Spinal cord (tissue), 10 donors: Measurements from ENCODE around the gene SPO11. TPM values are rescaled to one million over a fixed set of nuclear protein-coding genes. Genes with fewer than 3 reads are reported as not detected.
"Not testable (repeated sequence)": the region's sequence is repeated elsewhere in the genome, so short reads cannot be mapped to it uniquely, and the experiment has no call there.

ENCODE experiments used
- DNase-seq, 6 donors: peaks; one replicate each; pipeline versions ENCODE4 v3.0.0 to v3.0.0-alpha.2; 2013 to 2015; ENCODE audit warnings: low spot score in 6 of 6, low read depth in 4 of 6
- H3K27ac ChIP-seq: one replicate; pipeline ENCODE4 v1.5.1; 2013; ENCODE audit warnings: low read depth, low read length, control low read depth
- H3K27me3 ChIP-seq: one replicate; pipeline ENCODE4 v1.6.1; 2013; ENCODE audit warnings: low read length; ENCODE audit not compliant: control insufficient read depth, insufficient read depth
- H3K36me3 ChIP-seq: one replicate; pipeline ENCODE4 v1.6.1; 2013; ENCODE audit warnings: low read length; ENCODE audit not compliant: control insufficient read depth, insufficient read depth
- H3K4me1 ChIP-seq: one replicate; pipeline ENCODE4 v1.6.1; 2013; ENCODE audit warnings: low read length; ENCODE audit not compliant: control insufficient read depth, insufficient read depth
- H3K4me3 ChIP-seq: one replicate; pipeline ENCODE4 v1.5.1; 2013; ENCODE audit warnings: low read depth, low read length, control low read depth
- H3K9me3 ChIP-seq: one replicate; pipeline ENCODE4 v1.6.1; 2013; ENCODE audit warnings: low read length; ENCODE audit not compliant: control insufficient read depth, insufficient read depth
- WGBS: methylation state at CpG from one replicate; pipeline ENCODE4 v1.1.5; 2013; ENCODE audit warnings: missing lambda C conversion rate; ENCODE audit not compliant: insufficient coverage; 5-methylcytosine and 5-hydroxymethylcytosine counted together
- polyA plus RNA-seq, 2 donors: library from polyadenylated mRNA; unstranded; fragments of 120-200 nt; gene quantifications; one replicate each; pipeline ENCODE4 v1.2.1, GENCODE V29; 2013; ENCODE audit not compliant: insufficient read length in 2 of 2
- total RNA-seq, 2 donors: library from RNA; depleted of rRNA in 1 of 2; stranded (reverse); fragments of 120-200 nt in 1 of 2; fragments of >200 nt in 1 of 2; gene quantifications; one replicate each; pipeline versions ENCODE4 v1.2.3 to v1.2.4, GENCODE V29; 2013 to 2014
- donor health status: healthy.

SPO11 gene
- total and polyA plus RNA-seq, 4 donors: not detected

- Histone ChIP-seq H3K36me3 (no peaks in the 10 kb centered on the region), H3K9me3 (no peaks in the 10 kb centered on the region), H3K4me1 (peaks cover 7% of the 10 kb centered on the region), H3K27ac (no peak overlapping the region), H3K4me3 (no peak overlapping the region), H3K27me3 (no peaks in the 10 kb centered on the region)
- whole genome bisulfite sequencing: 71% methylated on average over 1 of the region's 6 CpGs
- DNase-seq: no peak
Observed at GRCh38 chr20:57327820-57328219, 1.8 kb upstream of the SPO11 start.

- DNase-seq: peak in 2 of 6 donors; percentile 48 to 53
- Histone ChIP-seq H3K9me3 (no peaks in the 10 kb centered on the region), H3K27ac (no peak overlapping the region), H3K4me3 (no peak overlapping the region), H3K4me1 (no peaks in the 10 kb centered on the region), H3K27me3 (no peaks in the 10 kb centered on the region), H3K36me3 (no peaks in the 10 kb centered on the region)
- 32% methylated on average over 4 of the region's 8 CpGs for WGBS
Observed at GRCh38 chr20:57330998-57331397, 1.4 kb downstream of the SPO11 start.

- Histone ChIP-seq H3K4me3 (no peak overlapping the region), H3K9me3 (no peaks in the 10 kb centered on the region), H3K36me3 (no peaks in the 10 kb centered on the region), H3K27me3 (no peaks in the 10 kb centered on the region), H3K27ac (no peak overlapping the region), H3K4me1 (no peaks in the 10 kb centered on the region)
- peak in 1 of 6 donors; percentile 50 for DNase-seq
- no CpG with 5 or more reads among the region's 1 CpG for WGBS
Observed at GRCh38 chr20:57332105-57333089, 2.8 kb downstream of the SPO11 start.

GRCh38 chr20:57335392-57335791 lies 5.8 kb downstream of the SPO11 start:
- H3K4me3 ChIP-seq: no peak overlapping the region
- H3K4me1 ChIP-seq: no peaks in the 10 kb centered on the region
- peak in 2 of 6 donors; percentile 58 to 62 for DNase-seq
- H3K9me3 ChIP-seq: no peaks in the 10 kb centered on the region
- H3K27ac ChIP-seq: no peak overlapping the region
- no peaks in the 10 kb centered on the region for H3K27me3 ChIP-seq
- no CpG with 5 or more reads among the region's 2 CpGs for WGBS
- H3K36me3 ChIP-seq: no peaks in the 10 kb centered on the region

- H3K4me1 ChIP-seq: no peaks in the 10 kb centered on the region
- H3K4me3 ChIP-seq: no peak overlapping the region
- DNase-seq: no peak
- no peaks in the 10 kb centered on the region for H3K36me3 ChIP-seq
- no CpG with 5 or more reads among the region's 2 CpGs for WGBS
- no peaks in the 10 kb centered on the region for H3K9me3 ChIP-seq
- H3K27me3 ChIP-seq: no peaks in the 10 kb centered on the region
- H3K27ac ChIP-seq: no peak overlapping the region
Observed at GRCh38 chr20:57341663-57342062, 12.1 kb downstream of the SPO11 start.

- no peak for DNase-seq
- H3K9me3 ChIP-seq: no peaks in the 10 kb centered on the region
- no peak overlapping the region for H3K4me3 ChIP-seq
- H3K4me1 ChIP-seq: no peaks in the 10 kb centered on the region
- H3K36me3 ChIP-seq: no peaks in the 10 kb centered on the region
- no peaks in the 10 kb centered on the region for H3K27me3 ChIP-seq
- WGBS: no CpG with 5 or more reads among the region's 2 CpGs
- no peak overlapping the region for H3K27ac ChIP-seq
Observed at GRCh38 chr20:57342829-57343228, 13.2 kb downstream of the SPO11 start.

- no peak overlapping the region for H3K27ac ChIP-seq
- WGBS: 0% methylated on average over 1 of the region's 4 CpGs
- H3K9me3 ChIP-seq: no peaks in the 10 kb centered on the region
- H3K4me1 ChIP-seq: peaks cover 3% of the 10 kb centered on the region
- no peaks in the 10 kb centered on the region for H3K27me3 ChIP-seq
- peak; percentile 50 to 94 (median 76) for DNase-seq
- H3K36me3 ChIP-seq: no peaks in the 10 kb centered on the region
- H3K4me3 ChIP-seq: no peak overlapping the region
Observed at GRCh38 chr20:57346477-57346876, 16.9 kb downstream of the SPO11 start.

- H3K27me3 ChIP-seq: no peaks in the 10 kb centered on the region
- no peaks in the 10 kb centered on the region for H3K9me3 ChIP-seq
- H3K4me3 ChIP-seq: no peak overlapping the region
- H3K27ac ChIP-seq: no peak overlapping the region
- no CpG with 5 or more reads among the region's 4 CpGs for WGBS
- peaks cover 12% of the 10 kb centered on the region for H3K4me1 ChIP-seq
- no peaks in the 10 kb centered on the region for H3K36me3 ChIP-seq
- no peak for DNase-seq
Observed at GRCh38 chr20:57347393-57347792, 17.8 kb downstream of the SPO11 start.

- not testable (repeated sequence) for H3K27me3 ChIP-seq, H3K9me3 ChIP-seq, H3K27ac ChIP-seq, H3K36me3 ChIP-seq, DNase-seq, H3K4me3 ChIP-seq
- H3K4me1 ChIP-seq: peaks cover 15% of the 10 kb centered on the region
- WGBS: 78% methylated on average over 33 of the region's 47 CpGs
Observed at GRCh38 chr20:57348200-57348921, 18.8 kb downstream of the SPO11 start.
